HL-60 (cell line): Measurements from ENCODE around the gene PTPA.

ENCODE experiments used
- POLR2AphosphoS5 ChIP-seq: IDR thresholded peaks from 2 replicates; pipeline ENCODE4 v1.6.1; 2012; ENCODE audit warnings: low read depth
- SPI1 ChIP-seq: IDR thresholded peaks from 2 replicates; pipeline ENCODE4 v1.6.1; 2012; ENCODE audit warnings: low read depth, mild to moderate bottlenecking, borderline replicate concordance

GRCh38 chr9:129137292-129138143, 26.3 kb downstream of the PTPA start:
- TF ChIP-seq POLR2AphosphoS5 (no peak), SPI1 (no peak)
